GM10248 (cell line): ENCODE measurements around the gene MON2.
A peak's percentile ranks its signal among the peaks of the same experiment; 100 is the strongest.

ENCODE experiments used
- CTCF ChIA-PET: fragments of 300-600 bp; sonication (Branson Sonifier 250); formaldehyde crosslinking; extraction: SDS; loops from one replicate; lab custom pipeline; 2021; ENCODE audit warnings: antibody characterized with exemption; lab: Yijun Ruan, JAX
- POLR2A ChIA-PET: fragments of 350-650 bp; sonication (Branson Sonifier 250); formaldehyde crosslinking; extraction: SDS; loops from one replicate; lab custom pipeline; 2020; ENCODE audit warnings: antibody characterized with exemption; lab: Yijun Ruan, JAX
- DNase-seq: peaks from one replicate; pipeline ENCODE4 v3.0.0; 2012; ENCODE audit errors: extremely low spot score
- TF ChIP-seq, protein P1 (sequence below): IDR thresholded peaks from 2 replicates; pipeline ENCODE4 v1.5.1; 2012; ENCODE audit warnings: mild to moderate bottlenecking, low read depth; ENCODE audit errors: extremely low read depth, missing control alignments, control extremely low read depth

Gene MON2

DNA sequence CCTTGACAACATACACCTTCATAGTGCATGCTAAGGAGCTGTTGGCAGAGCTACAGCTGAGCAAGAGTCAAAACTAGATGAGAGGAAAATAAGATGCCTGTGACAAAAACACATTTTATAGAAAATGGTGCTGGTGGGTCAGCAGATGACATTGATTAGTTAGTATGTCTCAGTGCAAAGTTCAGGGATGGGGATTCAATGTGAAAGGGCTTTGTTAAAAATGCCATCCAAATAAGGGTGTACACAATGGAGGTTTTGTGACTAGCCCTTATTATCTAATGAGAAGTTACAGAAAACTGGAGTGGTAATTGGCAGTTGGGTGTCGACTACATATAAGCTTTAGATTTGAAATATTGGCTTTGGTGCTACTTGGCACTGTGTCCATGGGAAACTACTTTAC is 169.0 kb downstream of the MON2 start:
- DNase-seq = no peak
- ChIA-PET POLR2A (interaction anchor here (0.5 kb wide), 1 partner anchor 490 kb away, joined by 5 read pairs; no protein-coding TSS in a partner anchor), CTCF (interaction anchor here (1.1 to 1.6 kb wide), 3 partner anchors 14 to 54 kb away, joined by 3 to 5 read pairs (median 4); no protein-coding TSS in a partner anchor)
- TF ChIP-seq, protein P1, sequence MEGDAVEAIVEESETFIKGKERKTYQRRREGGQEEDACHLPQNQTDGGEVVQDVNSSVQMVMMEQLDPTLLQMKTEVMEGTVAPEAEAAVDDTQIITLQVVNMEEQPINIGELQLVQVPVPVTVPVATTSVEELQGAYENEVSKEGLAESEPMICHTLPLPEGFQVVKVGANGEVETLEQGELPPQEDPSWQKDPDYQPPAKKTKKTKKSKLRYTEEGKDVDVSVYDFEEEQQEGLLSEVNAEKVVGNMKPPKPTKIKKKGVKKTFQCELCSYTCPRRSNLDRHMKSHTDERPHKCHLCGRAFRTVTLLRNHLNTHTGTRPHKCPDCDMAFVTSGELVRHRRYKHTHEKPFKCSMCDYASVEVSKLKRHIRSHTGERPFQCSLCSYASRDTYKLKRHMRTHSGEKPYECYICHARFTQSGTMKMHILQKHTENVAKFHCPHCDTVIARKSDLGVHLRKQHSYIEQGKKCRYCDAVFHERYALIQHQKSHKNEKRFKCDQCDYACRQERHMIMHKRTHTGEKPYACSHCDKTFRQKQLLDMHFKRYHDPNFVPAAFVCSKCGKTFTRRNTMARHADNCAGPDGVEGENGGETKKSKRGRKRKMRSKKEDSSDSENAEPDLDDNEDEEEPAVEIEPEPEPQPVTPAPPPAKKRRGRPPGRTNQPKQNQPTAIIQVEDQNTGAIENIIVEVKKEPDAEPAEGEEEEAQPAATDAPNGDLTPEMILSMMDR = no peak

DNA sequence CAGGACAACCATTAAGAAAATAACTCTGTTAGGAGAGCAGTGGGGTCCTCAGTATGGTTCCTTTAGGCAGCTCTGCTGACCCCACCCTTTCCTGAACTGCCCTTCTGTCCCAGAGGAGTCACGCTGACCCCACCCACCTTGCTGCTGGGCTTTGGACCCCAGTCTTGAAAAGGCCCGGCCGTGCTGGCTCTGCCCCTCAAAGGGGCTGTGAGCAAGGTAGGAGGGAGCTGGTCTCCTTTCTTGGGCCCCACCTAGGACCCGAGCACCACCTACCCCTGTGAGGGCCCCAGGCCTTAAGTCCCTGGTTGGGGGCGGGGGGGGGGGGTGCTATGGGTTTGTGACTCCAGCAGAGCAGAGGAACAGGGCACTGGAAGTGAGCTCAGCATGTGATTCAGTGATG is 171.1 kb downstream of the MON2 start:
- DNase-seq = no peak
- TF ChIP-seq, protein P1 = no peak
- POLR2A ChIA-PET = no interaction called here
- CTCF ChIA-PET = interaction anchor here (1.2 to 1.6 kb wide), 2 partner anchors 61 to 98 kb away, joined by 3 read pairs; no protein-coding TSS in a partner anchor

DNA sequence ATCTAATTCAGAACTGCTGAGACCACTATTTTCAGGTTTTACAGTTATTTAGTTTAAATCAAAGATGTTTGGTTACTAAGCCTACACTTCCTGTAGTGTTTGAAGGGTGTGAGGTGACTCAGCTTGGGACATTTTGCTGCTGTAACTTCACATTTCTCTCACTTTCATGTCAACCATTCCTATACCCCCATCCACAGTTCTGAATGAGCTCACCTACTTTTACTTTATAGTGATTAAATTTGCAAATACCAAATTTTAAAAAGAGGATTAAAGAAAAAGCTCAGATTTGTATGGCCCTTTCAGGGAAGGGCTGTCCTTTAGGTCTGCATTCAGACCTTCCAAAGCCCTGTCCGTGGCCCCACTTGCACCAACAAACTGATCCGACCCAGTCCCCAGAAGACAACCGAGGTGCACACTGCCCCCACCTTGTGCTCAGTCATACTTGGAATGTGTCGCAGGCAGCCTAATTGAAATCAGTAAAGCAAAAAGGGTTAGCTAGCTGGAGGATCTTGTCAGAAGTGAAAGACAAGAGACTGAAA is 174.4 kb downstream of the MON2 start:
- TF ChIP-seq, protein P1 = no peak
- POLR2A ChIA-PET = no interaction called here
- CTCF ChIA-PET = interaction anchor here (1.0 to 4.1 kb wide), 4 partner anchors 8 to 153 kb away, joined by 4 to 24 read pairs (median 7); no protein-coding TSS in a partner anchor
- DNase-seq = peak; percentile 69

DNA sequence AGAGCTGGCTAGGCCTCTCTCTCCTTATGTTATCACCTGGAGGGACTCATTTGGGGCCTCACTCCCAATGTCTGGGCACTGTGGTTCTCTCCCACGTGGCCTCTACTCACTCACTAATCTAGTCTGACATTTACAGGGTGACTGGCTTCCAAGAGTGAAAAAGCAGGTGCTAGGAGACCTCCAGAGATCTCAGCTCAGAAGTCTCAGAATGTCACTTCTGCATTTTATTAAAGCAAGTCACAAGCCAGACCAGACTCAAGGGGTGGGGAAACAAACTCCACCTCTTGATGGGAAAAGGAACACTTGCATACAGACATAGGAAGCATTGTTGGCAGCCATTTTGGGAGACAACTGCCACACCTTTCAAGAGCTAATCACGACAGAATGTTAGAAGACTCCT is 175.9 kb downstream of the MON2 start:
- ChIA-PET POLR2A (no interaction called here), CTCF (interaction anchor here (0.5 to 4.1 kb wide), 4 partner anchors 9 to 152 kb away, joined by 3 to 24 read pairs (median 4); no protein-coding TSS in a partner anchor)
- TF ChIP-seq, protein P1 = no peak
- no peak for DNase-seq

DNA sequence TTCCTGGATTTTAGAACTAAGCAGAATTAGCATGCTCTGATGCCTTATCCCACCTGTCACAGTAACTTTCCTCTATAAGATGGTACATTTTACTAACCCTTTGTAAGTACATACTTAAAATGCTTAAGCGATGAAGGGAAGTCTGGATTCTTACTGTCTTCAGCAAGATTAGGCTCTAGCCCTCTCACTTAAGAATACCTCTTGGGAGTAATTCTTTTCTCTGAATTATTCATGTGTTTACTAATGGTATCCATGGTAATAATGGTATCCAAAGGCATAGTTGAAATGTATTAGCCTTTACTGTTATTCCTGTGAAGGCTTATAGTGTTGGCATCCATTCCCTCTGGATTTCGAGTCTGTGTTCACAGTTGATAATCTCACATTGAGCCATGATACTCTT is 176.9 kb downstream of the MON2 start:
- TF ChIP-seq, protein P1 = no peak
- CTCF ChIA-PET = interaction anchor here (1.4 to 4.1 kb wide), 2 partner anchors 8 to 11 kb away, joined by 3 to 24 read pairs; no protein-coding TSS in a partner anchor
- POLR2A ChIA-PET = no interaction called here
- no peak for DNase-seq

DNA sequence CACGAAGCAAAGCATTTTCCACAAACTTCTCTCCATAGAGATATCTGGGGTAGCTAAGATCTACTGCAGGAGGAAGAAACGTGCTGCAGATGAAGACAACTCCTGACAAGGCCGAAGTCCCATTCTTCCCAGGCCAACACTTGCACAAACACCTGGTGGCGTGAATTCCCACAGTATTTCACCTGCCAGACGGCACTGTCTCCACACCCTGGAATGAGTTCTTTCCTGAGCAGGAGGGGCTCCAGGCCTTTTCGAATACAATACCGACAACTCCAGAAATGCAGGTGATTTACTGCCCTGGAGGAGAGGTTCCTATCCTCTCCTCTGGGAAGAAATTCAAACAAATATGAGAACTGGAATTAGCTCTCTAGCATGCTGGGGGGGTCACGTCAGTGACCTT is 179.9 kb downstream of the MON2 start:
- POLR2A ChIA-PET = no interaction called here
- TF ChIP-seq, protein P1 = no peak
- DNase-seq = no peak
- CTCF ChIA-PET = no interaction called here
